HEK293 (cell line): ENCODE measurements around the gene FKBP3.

ENCODE experiments used
- CTCF ChIA-PET: fragments of 350-600 bp; formaldehyde crosslinking; extraction: SDS; loops from one replicate; lab custom pipeline; 2021; ENCODE audit warnings: antibody characterized with exemption; lab: Yijun Ruan, JAX
- POLR2A ChIA-PET: fragments of 300-600 bp; formaldehyde crosslinking; extraction: SDS; loops from one replicate; lab custom pipeline; 2020; ENCODE audit warnings: antibody characterized with exemption, inconsistent platforms; lab: Yijun Ruan, JAX
- H3K27ac ChIP-seq: fragments of 200-500 bp; sonication (Bioruptor generic); 2 replicates; pipeline ENCODE4 v1.5.1; 2014; ENCODE audit warnings: low read depth, low read length, control low read depth, inconsistent platforms; ENCODE audit errors: extremely low read depth
- H3K36me3 ChIP-seq, 2 experiments: fragments of 200-500 bp in 1 of 2; sonication (Bioruptor generic) in 1 of 2; 1 replicate in 1 of 2; 2 replicates in 1 of 2; pipeline ENCODE4 v1.5.1; 2014 to 2017; ENCODE audit warnings: inconsistent platforms in 2 of 2, low read length in 2 of 2; ENCODE audit not compliant: control insufficient read depth in 2 of 2, insufficient read depth in 1 of 2
- H3K4me1 ChIP-seq: fragments of 200-500 bp; sonication (Bioruptor generic); 2 replicates; pipeline ENCODE4 v1.5.1; 2014; ENCODE audit warnings: mild to moderate bottlenecking, low read length, inconsistent platforms; ENCODE audit not compliant: control insufficient read depth, insufficient read depth
- H3K4me3 ChIP-seq: 2 replicates; pipeline ENCODE4 v1.5.1; 2011; ENCODE audit warnings: low read depth, mild to moderate bottlenecking, control low read depth, low read length, moderate library complexity
- H3K9me3 ChIP-seq: fragments of 200-500 bp; sonication (Bioruptor generic); 2 replicates; pipeline ENCODE4 v1.5.1; 2014; ENCODE audit warnings: low read depth, low read length, inconsistent platforms; ENCODE audit not compliant: control insufficient read depth, insufficient read depth
- GFI1B ChIP-seq: fragments of 450-650 bp; formaldehyde crosslinking; IDR thresholded peaks from 2 replicates; pipeline ENCODE4 v1.5.1; 2016; ENCODE audit warnings: missing biosample characterization, missing genetic modification characterization
- PRDM1 ChIP-seq: fragments of 450-650 bp; formaldehyde crosslinking; IDR thresholded peaks from 2 replicates; pipeline ENCODE4; 2016; ENCODE audit warnings: missing biosample characterization, missing genetic modification characterization
- SCRT2 ChIP-seq: fragments of 450-650 bp; formaldehyde crosslinking; IDR thresholded peaks from 2 replicates; pipeline ENCODE4 v1.5.1; 2016; ENCODE audit warnings: missing biosample characterization, missing genetic modification characterization
- YY1 ChIP-seq: fragments of 450-650 bp; formaldehyde crosslinking; IDR thresholded peaks from 2 replicates; pipeline ENCODE4 v1.5.1; 2018; ENCODE audit warnings: missing biosample characterization, missing genetic modification characterization
- ZBTB11 ChIP-seq: fragments of 450-650 bp; formaldehyde crosslinking; conservative IDR thresholded peaks from 2 replicates; pipeline ENCODE4 v1.5.1; 2016; ENCODE audit warnings: low read depth, missing biosample characterization, missing genetic modification characterization
- ZEB2 ChIP-seq: fragments of 450-650 bp; formaldehyde crosslinking; IDR thresholded peaks from 2 replicates; pipeline ENCODE4 v1.5.1; 2016; ENCODE audit warnings: missing biosample characterization, missing genetic modification characterization
- ZFHX2 ChIP-seq: fragments of 450-650 bp; formaldehyde crosslinking; conservative IDR thresholded peaks from 2 replicates; pipeline ENCODE4 v1.5.1; 2016; ENCODE audit warnings: missing biosample characterization, missing genetic modification characterization
- ZIC2 ChIP-seq: fragments of 450-650 bp; formaldehyde crosslinking; IDR thresholded peaks from 2 replicates; pipeline ENCODE4 v1.5.1; 2016; ENCODE audit warnings: missing biosample characterization, missing genetic modification characterization
- ZNF140 ChIP-seq: fragments of 450-650 bp; formaldehyde crosslinking; IDR thresholded peaks from 2 replicates; pipeline ENCODE4 v1.5.1; 2016; ENCODE audit warnings: missing biosample characterization, missing genetic modification characterization
- ZNF148 ChIP-seq: fragments of 450-650 bp; formaldehyde crosslinking; IDR thresholded peaks from 2 replicates; pipeline ENCODE4 v1.5.0; 2017; ENCODE audit warnings: missing biosample characterization, missing genetic modification characterization, borderline replicate concordance
- ZNF155 ChIP-seq: fragments of 450-650 bp; formaldehyde crosslinking; IDR thresholded peaks from 2 replicates; pipeline ENCODE4 v1.5.1; 2016; ENCODE audit warnings: missing biosample characterization, missing genetic modification characterization
- ZNF169 ChIP-seq: fragments of 450-650 bp; formaldehyde crosslinking; IDR thresholded peaks from 2 replicates; pipeline ENCODE4 v1.5.1; 2016; ENCODE audit warnings: missing biosample characterization, missing genetic modification characterization
- ZNF174 ChIP-seq: fragments of 450-650 bp; formaldehyde crosslinking; IDR thresholded peaks from 2 replicates; pipeline ENCODE4 v1.5.0; 2017; ENCODE audit warnings: missing biosample characterization, mild to moderate bottlenecking, missing genetic modification characterization
- ZNF324 ChIP-seq: fragments of 450-650 bp; formaldehyde crosslinking; IDR thresholded peaks from 2 replicates; pipeline ENCODE4 v1.5.1; 2016; ENCODE audit warnings: missing biosample characterization, missing genetic modification characterization
- ZNF335 ChIP-seq: fragments of 450-650 bp; formaldehyde crosslinking; conservative IDR thresholded peaks from 2 replicates; pipeline ENCODE4 v1.5.1; 2016; ENCODE audit warnings: missing biosample characterization, missing genetic modification characterization
- ZNF426 ChIP-seq: fragments of 450-650 bp; formaldehyde crosslinking; IDR thresholded peaks from 2 replicates; pipeline ENCODE4 v1.5.1; 2017; ENCODE audit warnings: missing biosample characterization, missing genetic modification characterization, mild to moderate bottlenecking, inconsistent platforms, moderate library complexity
- ZNF501 ChIP-seq: fragments of 450-650 bp; formaldehyde crosslinking; IDR thresholded peaks from 2 replicates; pipeline ENCODE4 v1.5.1; 2016; ENCODE audit warnings: missing biosample characterization, missing genetic modification characterization
- ZNF521 ChIP-seq: fragments of 450-650 bp; formaldehyde crosslinking; IDR thresholded peaks from 2 replicates; pipeline ENCODE4 v1.5.1; 2017; ENCODE audit warnings: missing biosample characterization, mild to moderate bottlenecking, missing genetic modification characterization
- ZNF626 ChIP-seq: fragments of 450-650 bp; sonication (Bioruptor Pico); formaldehyde crosslinking; IDR thresholded peaks from 2 replicates; pipeline ENCODE4 v1.5.1; 2018; ENCODE audit warnings: missing biosample characterization, missing genetic modification characterization, inconsistent platforms
- ZNF654 ChIP-seq: fragments of 450-650 bp; formaldehyde crosslinking; IDR thresholded peaks from 2 replicates; pipeline ENCODE4 v1.5.1; 2016; ENCODE audit warnings: low read depth, missing biosample characterization, missing genetic modification characterization
- ZNF670 ChIP-seq: fragments of 450-650 bp; formaldehyde crosslinking; IDR thresholded peaks from 2 replicates; pipeline ENCODE4 v1.5.1; 2016; ENCODE audit warnings: missing biosample characterization, missing genetic modification characterization, low read depth
- ZNF692 ChIP-seq: fragments of 450-650 bp; formaldehyde crosslinking; IDR thresholded peaks from 2 replicates; pipeline ENCODE4 v1.5.1; 2016; ENCODE audit warnings: missing biosample characterization, missing genetic modification characterization
- ZNF76 ChIP-seq: fragments of 450-650 bp; formaldehyde crosslinking; IDR thresholded peaks from 2 replicates; pipeline ENCODE4; 2016; ENCODE audit warnings: low read depth, missing biosample characterization, missing genetic modification characterization, borderline replicate concordance
- TF ChIP-seq, protein P1 (sequence below): fragments of 450-650 bp; formaldehyde crosslinking; IDR thresholded peaks from 2 replicates; pipeline ENCODE4 v1.5.1; 2016; ENCODE audit warnings: missing biosample characterization, missing genetic modification characterization, low read depth
- TF ChIP-seq, protein P2 (sequence below): fragments of 450-650 bp; formaldehyde crosslinking; IDR thresholded peaks from 2 replicates; pipeline ENCODE4 v1.5.1; 2016; ENCODE audit warnings: missing biosample characterization, missing genetic modification characterization

Gene FKBP3

DNA sequence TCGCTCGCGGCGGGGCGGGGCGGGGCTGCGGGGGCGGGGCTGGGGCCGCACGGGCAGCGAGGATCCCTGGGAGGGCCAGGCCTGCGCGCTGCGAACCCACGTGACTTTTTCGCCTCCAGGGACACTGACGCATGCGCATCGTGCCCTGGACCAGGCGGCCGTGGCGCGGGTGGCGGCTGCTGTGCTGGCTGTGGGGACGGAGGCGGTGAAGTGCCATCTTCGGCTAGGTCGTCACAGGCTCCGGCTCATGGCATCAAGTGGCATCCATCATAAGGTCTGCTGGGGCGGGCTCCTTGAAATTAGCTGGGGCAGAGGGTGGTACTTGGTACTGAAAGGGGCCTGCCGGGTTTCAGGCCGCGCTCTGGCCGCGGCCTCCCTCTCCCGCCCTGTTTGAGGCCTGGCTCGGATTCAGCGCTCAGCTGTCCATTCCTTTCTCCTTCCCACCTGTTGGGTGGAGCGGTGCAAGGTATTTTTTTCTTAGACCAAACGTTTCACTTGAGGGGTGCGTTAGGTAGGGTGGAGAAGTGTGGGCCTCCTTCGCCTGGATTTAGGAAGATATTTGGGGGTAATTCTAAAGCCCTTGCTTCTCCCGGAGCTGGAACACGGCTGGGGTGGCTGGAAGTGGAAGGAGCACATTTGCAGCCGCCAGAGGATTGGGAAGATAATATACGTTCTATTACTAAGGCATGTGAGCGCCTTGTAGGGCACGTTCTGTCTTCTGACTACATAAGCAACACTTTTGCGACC is 50.1 kb downstream of the FKBP3 start, which contains the start of gene PRPF39 (continued):
- TF ChIP-seq, protein P1, sequence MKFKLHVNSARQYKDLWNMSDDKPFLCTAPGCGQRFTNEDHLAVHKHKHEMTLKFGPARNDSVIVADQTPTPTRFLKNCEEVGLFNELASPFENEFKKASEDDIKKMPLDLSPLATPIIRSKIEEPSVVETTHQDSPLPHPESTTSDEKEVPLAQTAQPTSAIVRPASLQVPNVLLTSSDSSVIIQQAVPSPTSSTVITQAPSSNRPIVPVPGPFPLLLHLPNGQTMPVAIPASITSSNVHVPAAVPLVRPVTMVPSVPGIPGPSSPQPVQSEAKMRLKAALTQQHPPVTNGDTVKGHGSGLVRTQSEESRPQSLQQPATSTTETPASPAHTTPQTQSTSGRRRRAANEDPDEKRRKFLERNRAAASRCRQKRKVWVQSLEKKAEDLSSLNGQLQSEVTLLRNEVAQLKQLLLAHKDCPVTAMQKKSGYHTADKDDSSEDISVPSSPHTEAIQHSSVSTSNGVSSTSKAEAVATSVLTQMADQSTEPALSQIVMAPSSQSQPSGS (tag by site-specific recombination), result no peak
- 0 out of 2 replicates have a peak, but pooled peaks have one; percentile 49 for TF ChIP-seq YY1 (tag by site-specific recombination)
- TF ChIP-seq ZNF174 (tag by site-specific recombination), result no peak
- TF ChIP-seq, protein P2, sequence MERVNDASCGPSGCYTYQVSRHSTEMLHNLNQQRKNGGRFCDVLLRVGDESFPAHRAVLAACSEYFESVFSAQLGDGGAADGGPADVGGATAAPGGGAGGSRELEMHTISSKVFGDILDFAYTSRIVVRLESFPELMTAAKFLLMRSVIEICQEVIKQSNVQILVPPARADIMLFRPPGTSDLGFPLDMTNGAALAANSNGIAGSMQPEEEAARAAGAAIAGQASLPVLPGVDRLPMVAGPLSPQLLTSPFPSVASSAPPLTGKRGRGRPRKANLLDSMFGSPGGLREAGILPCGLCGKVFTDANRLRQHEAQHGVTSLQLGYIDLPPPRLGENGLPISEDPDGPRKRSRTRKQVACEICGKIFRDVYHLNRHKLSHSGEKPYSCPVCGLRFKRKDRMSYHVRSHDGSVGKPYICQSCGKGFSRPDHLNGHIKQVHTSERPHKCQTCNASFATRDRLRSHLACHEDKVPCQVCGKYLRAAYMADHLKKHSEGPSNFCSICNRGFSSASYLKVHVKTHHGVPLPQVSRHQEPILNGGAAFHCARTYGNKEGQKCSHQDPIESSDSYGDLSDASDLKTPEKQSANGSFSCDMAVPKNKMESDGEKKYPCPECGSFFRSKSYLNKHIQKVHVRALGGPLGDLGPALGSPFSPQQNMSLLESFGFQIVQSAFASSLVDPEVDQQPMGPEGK (tag by site-specific recombination), result 0 out of 2 replicates have a peak, but pooled peaks have one; percentile 25
- peak; percentile 97 for TF ChIP-seq SCRT2 (tag by site-specific recombination)
- no peak for TF ChIP-seq GFI1B (tag by site-specific recombination)
- TF ChIP-seq ZBTB11 (tag by site-specific recombination), result peak; percentile 32; the same call in 1 of the 2 replicates
- TF ChIP-seq ZNF148 (tag by site-specific recombination), result no peak
- TF ChIP-seq ZFHX2 (tag by site-specific recombination), result 0 out of 2 replicates have a peak, but pooled peaks have one; percentile 35
- no peak for TF ChIP-seq ZNF521 (tag by site-specific recombination)
- TF ChIP-seq ZNF626 (tag by site-specific recombination), result no peak
- TF ChIP-seq ZNF654 (tag by site-specific recombination), result no peak
- TF ChIP-seq ZNF501, result peak; percentile 62; the same call in 1 of the 2 replicates

DNA sequence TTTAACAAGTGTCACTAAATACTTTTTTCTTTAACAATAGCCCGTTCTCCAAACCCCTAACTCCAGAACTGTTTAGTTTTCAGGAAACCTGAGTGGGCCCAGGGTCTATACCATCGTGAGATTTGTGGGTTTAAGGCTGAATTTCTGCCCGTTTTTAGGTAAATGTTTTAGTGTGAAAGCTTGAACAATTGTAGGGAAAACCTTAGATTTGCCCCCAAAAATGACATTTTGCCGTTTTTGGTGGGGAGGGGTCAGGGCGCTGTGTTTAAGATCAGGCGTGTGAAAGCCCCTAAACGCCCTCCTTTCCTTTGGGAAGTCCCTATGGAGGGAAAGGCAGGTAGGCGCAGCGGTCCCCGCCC is 50.7 kb downstream of the FKBP3 start:
- no peaks in the 10 kb centered on the region for H3K9me3 ChIP-seq
- POLR2A ChIA-PET, result interaction anchor here (0.9 kb wide), 1 partner anchor 51 kb away, joined by 4 read pairs; the partner anchor contains the start of gene FKBP3
- peak overlapping the region; percentile 31 for H3K4me3 ChIP-seq
- H3K4me1 ChIP-seq, result peaks cover 9% of the 10 kb centered on the region; the same call in 1 of the 2 replicates
- H3K27ac ChIP-seq, result no peak overlapping the region; the same call in 1 of the 2 replicates
- CTCF ChIA-PET, result no interaction called here
- peaks cover 0 to 4% of the 10 kb centered on the region in 2 experiments; a peak in 1 of 3 replicates for H3K36me3 ChIP-seq
- TF ChIP-seq ZNF670 (tag by site-specific recombination) (no peak), ZNF174 (tag by site-specific recombination) (no peak), ZNF692 (tag by site-specific recombination) (0 out of 2 replicates have a peak, but pooled peaks have one; percentile 22), ZNF76 (tag by site-specific recombination) (no peak), SCRT2 (tag by site-specific recombination) (no peak), ZNF426 (tag by site-specific recombination) (0 out of 2 replicates have a peak, but pooled peaks have one; percentile 7), ZNF140 (tag by site-specific recombination) (no peak), PRDM1 (tag by site-specific recombination) (no peak), ZNF169 (tag by site-specific recombination) (no peak), ZEB2 (tag by site-specific recombination) (no peak), ZNF155 (tag by site-specific recombination) (no peak), ZIC2 (tag by site-specific recombination) (no peak), ZNF324 (no peak), ZNF335 (tag by site-specific recombination) (peak; percentile 92)
